ENCODE measurements around the gene ACY1. TPM values are rescaled to one million over a fixed set of nuclear protein-coding genes. Genes with fewer than 3 reads are reported as not detected.
"Not testable (repeated sequence)": the region's sequence is repeated elsewhere in the genome, so short reads cannot be mapped to it uniquely, and the experiment has no call there.

Gene ACY1
- total RNA-seq, 1 donor from 2014 or later, result 47.6 TPM

- DNase-seq (ENCODE audit: low spot score), result no peak
These were observed 388 bp downstream of the ACY1 start for GRCh38 chr3:51983578-51984268.

DNA sequence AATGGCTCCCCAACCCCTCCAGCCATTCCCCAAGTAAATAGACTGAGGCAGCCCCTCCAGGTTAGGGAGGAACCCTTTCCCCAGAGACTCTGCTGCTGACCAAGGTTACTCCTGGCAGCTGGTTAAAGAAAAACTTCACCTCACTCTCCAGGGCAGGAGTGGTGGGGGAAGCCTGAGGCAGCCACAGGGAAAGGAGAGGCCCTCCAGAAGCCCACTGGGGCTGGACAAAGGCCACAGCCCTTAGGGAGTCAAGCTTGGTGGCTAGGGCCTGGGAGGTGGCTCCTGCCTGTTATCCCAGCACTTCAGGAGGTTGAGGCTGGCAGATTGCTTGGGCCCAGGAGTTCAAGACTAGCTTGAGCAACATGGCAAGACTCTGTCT lies 923 bp downstream of the ACY1 start:
- no peak for DNase-seq (ENCODE audit: low spot score)

DNA sequence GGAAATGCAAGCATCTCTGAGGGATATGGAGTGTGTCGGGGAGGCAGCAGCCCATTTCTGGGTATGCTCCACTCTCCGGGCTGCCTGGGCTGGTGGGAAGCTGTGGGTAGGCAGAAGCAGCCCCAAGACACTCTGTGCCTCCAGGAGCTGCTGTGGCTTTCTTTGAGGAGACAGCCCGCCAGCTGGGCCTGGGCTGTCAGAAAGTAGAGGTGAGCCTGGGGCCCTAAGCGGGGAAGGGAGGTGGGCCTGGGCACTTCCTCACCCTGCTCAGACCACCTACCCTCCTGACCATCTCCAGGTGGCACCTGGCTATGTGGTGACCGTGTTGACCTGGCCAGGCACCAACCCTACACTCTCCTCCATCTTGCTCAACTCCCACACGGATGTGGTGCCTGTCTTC lies 1.7 kb downstream of the ACY1 start:
- DNase-seq (ENCODE audit: low spot score), result no peak

GRCh38 chr3:51986010-51986947 lies 2.9 kb downstream of the ACY1 start:
- DNase-seq (ENCODE audit: low spot score), result peak; percentile 44

DNA sequence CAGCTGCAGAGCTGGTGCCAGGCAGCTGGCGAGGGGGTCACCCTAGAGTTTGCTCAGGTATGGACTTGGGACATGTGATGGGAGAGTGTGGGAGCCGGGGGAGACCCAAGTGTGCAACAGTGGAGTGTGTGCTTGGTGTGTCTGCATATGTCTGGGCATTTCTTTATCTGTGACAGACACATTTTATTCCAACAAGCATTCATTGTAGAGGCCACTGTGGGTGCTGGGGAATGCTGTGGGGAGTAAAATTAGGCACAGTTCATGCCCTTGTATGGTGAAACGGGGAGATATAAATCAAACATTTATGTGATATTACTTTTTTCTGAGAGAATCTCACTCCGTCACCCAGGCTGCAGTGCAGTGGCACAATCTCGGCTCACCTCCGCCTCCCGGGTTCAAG lies 4.2 kb downstream of the ACY1 start:
- DNase-seq (ENCODE audit: low spot score), result no peak

DNA sequence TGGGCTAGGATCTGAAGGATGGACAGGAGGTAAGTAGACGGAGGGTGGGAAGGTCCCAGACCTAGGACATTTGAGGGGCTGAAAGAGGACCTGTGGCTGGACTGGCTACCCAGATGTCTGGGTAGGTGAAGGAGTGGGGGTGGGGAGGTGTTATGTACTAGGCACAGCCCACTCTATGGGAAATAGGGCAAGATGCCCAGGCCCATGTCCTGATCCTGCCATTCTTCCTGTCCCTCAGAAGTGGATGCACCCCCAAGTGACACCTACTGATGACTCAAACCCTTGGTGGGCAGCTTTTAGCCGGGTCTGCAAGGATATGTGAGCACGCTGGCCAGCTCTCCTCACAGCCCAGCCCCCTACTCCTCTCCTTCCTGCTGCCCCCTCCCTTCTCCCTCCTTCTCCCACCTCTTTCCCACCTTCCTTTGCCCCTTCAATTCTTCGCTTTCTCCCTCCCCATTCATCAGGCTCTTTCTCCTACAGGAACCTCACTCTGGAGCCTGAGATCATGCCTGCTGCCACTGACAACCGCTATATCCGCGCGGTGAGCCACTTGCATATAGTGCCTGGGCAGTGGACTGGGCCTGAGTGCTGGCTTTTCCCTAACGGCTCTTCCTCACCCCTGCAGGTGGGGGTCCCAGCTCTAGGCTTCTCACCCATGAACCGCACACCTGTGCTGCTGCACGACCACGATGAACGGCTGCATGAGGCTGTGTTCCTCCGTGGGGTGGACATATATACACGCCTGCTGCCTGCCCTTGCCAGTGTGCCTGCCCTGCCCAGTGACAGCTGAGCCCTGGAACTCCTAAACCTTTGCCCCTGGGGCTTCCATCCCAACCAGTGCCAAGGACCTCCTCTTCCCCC lies 5.2 kb downstream of the ACY1 start:
- DNase-seq (ENCODE audit: low spot score), result no peak

DNA sequence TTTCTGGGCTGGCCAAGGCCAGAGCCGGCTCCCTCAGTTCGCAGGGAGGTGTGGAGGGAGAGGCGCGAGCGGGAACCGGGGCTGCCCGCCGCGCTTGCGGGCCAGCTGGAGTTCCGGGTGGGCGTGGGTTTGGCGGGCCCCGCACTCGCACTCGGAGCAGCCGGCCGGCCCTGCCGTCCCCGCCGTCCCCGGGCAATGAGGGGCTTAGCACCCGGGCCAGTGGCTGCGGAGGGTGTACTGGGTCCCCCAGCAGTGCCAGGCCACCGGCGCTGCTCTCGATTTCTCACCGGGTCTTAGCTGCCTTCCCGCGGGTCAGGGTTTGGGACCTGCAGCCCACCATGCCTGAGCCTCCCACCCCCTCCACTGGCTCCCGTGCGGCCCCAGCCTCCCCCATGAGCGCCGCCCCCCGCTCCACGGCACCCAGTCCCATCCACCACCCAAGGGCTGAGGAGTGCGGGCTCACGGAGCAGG lies 7.2 kb downstream of the ACY1 start:
- DNase-seq (ENCODE audit: low spot score), result not testable (repeated sequence)

DNA sequence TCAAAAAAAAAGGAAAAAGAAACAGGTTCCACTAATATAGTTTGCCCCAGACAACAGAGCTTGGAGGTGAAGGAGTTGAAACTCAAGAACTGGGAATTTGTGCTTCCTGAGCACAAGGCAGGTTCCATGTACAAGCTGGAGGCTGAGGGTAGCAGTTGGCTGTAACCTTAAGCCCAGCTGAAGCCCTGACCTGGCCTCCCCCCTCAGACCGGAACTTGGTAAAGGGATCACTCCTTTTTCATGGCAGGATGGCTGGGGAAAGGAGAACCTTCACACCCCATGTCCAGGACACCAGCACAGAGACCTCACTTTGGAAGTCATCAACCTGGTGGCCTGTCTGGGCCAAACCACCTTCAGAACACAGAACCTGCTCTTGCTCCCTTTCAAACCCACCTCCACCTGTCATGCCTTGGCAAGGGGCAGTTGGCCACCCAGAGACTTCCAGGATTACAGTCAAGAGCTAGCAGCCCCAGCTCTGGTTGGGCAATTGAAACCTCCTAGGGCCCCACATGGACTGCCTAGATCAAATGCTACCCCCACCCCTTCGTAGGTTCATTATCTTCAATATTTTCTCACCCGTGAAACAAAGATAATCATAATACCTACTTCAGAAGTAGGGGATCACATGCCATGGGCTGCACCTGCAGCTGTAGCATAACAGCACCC lies 8.8 kb downstream of the ACY1 start:
- DNase-seq (ENCODE audit: low spot score), result no peak

GRCh38 chr3:51993657-51994056 lies 10.3 kb downstream of the ACY1 start:
- DNase-seq (ENCODE audit: low spot score), result not testable (repeated sequence)

GRCh38 chr3:51994530-51994929 lies 11.2 kb downstream of the ACY1 start:
- DNase-seq (ENCODE audit: low spot score), result no peak

- peak; percentile 94 for DNase-seq (ENCODE audit: low spot score)
These were observed 12.2 kb downstream of the ACY1 start, which contains the start of gene RPL29 for GRCh38 chr3:51995346-51996163. RPL29 (minus strand) TSS chr3:51995895; CDS start chr3:51995461, 434 bp downstream.

DNA sequence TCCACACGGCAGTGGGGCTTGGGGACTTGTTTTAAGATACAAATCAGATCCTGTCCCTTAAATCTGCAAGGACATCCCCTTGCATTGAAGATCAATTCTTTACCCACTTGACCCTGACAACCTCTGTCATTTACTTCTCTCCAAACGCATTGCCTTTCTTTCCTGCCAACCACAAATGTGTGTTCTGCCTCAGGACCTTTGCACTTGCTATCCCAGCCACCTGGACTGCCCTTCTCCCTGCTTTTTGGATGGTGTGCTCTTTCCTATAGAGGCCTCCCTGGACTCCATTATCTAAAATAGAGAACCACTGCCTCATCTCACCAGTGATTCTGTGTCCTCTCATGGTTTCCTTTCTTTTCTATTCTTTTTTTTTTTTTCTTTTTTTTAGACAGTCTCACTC lies 13.8 kb downstream of the ACY1 start:
- no peak for DNase-seq (ENCODE audit: low spot score)

GRCh38 chr3:51997935-51998596 lies 14.7 kb downstream of the ACY1 start:
- no peak for DNase-seq (ENCODE audit: low spot score)

- DNase-seq (ENCODE audit: low spot score), result no peak
These were observed 15.4 kb downstream of the ACY1 start for GRCh38 chr3:51998774-51999173.

DNA sequence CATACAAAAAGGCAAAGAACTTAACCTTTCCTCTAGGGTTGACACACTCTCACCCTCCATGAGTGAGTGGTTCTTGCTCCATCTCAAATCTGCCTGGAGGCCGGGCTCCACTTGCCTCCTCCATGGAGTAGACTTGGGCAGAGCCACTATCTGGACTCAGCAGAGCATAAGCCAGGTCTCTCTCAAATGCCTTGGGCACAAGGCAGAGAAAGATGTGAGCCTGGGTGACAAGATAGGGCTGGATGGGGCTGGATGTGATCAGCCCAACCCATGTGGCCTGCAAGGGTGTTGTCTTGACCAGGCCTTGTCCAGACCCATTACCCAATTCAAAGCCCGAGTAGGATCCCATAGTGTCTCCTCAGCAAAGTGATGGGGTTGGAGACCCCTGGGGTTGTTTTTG lies 16.5 kb downstream of the ACY1 start:
- DNase-seq (ENCODE audit: low spot score), result no peak

DNA sequence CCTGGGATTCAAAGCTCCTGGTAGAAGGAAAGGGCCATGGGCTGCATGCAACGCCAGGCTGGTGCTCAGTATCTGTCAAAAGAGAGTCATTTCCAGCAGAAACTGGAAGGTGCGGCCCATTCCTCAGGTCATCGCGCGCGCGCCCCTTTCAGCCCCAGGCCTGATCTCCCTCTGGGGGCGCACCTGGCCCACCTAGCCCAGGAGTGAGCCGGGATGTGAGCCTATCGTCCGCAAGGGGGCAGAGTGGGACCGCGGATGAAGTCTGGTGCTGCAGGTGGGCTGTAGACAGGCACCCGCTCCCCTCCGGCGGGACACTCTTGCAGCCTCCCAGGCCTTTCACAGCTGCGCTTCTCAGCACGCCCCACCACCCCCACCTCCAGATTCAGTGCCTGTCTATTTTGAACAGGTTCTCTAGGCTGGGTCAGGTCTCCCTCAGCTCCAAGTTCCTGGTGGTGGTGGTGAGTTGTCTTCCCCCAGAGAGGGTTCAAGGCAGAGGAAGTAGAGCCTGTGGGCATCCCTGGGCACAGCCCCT lies 18.2 kb downstream of the ACY1 start:
- peak; percentile 77 for DNase-seq (ENCODE audit: low spot score)

GRCh38 chr3:52002748-52003147 lies 19.4 kb downstream of the ACY1 start:
- no peak for DNase-seq (ENCODE audit: low spot score)

DNA sequence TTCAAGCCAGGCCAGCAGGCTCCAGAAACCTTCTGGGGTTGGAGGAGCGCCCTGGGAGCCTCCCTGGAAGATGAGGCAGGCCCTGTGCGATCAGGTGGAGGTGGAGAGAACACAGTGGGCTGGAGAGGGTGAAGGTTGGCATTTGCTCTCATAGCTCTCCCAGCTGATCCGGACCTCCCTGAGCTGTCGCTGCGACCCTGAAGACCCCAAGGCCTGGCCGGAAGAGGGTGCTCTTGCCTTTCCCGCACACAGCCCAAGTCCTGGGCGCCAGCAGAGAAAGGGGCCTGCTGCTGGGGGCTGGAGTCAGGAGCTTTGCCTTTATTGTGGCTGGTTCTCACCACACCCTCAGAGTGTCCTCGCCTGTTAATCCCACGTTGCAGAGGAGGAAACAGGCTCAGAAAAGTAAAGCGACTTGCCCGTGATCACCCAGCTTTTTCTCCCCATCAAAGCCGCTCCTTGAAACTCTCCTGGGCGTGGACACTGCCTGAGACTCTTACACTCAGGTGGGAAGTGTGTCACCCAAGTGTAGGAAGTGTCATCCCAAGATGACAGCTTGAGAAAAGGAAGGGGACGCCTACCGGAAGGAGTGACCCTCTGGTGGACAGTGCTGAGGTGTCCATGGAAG lies 20.9 kb downstream of the ACY1 start:
- DNase-seq (ENCODE audit: low spot score), result no peak

- DNase-seq (ENCODE audit: low spot score), result no peak
These were observed 21.6 kb downstream of the ACY1 start for GRCh38 chr3:52004906-52005395.
